ENCODE results near the gene ANKRD33B. TPM values are rescaled to one million over a fixed set of nuclear protein-coding genes. Genes with fewer than 3 reads are reported as not detected.

The ANKRD33B gene
- total RNA-seq, 1 donor from 2014 or later = 0.84 TPM

DNA sequence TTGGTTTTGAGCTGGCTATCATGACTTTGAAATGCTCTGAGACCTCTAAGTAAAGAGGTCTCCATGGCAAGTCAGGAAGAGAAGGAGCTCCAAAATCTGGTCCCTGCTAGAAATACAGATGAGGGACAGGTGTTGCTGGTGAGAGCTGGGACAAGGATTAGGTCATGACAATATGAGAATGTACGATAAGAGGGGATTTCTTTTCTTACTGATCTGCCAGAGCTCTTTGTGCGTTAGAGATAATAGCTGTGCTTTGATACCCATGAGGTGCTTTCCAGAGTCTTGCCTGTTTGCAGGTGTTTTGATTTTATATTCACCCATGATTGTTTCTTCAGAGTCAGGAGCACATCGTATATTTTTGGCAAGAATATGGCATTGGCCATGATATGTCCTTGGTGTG, 56.5 kb downstream of the ANKRD33B start:
- Mint-ChIP-seq H3K27me3 (ENCODE audit: low read depth) (peaks cover 3% of the 10 kb centered on the region), H3K36me3 (ENCODE audit: low read depth) (no peaks in the 10 kb centered on the region), H3K4me3 (no peak overlapping the region), H3K9me3 (peaks cover 9% of the 10 kb centered on the region), H3K4me1 (no peaks in the 10 kb centered on the region), H3K27ac (ENCODE audit: unreplicated experiment) (no peak overlapping the region)
- TF ChIP-seq, protein P1, sequence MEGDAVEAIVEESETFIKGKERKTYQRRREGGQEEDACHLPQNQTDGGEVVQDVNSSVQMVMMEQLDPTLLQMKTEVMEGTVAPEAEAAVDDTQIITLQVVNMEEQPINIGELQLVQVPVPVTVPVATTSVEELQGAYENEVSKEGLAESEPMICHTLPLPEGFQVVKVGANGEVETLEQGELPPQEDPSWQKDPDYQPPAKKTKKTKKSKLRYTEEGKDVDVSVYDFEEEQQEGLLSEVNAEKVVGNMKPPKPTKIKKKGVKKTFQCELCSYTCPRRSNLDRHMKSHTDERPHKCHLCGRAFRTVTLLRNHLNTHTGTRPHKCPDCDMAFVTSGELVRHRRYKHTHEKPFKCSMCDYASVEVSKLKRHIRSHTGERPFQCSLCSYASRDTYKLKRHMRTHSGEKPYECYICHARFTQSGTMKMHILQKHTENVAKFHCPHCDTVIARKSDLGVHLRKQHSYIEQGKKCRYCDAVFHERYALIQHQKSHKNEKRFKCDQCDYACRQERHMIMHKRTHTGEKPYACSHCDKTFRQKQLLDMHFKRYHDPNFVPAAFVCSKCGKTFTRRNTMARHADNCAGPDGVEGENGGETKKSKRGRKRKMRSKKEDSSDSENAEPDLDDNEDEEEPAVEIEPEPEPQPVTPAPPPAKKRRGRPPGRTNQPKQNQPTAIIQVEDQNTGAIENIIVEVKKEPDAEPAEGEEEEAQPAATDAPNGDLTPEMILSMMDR (conservative IDR thresholded peaks at IDR 0.05) = no peak
- DNase-seq (ENCODE audit: low read depth, low spot score) = no peak

DNA sequence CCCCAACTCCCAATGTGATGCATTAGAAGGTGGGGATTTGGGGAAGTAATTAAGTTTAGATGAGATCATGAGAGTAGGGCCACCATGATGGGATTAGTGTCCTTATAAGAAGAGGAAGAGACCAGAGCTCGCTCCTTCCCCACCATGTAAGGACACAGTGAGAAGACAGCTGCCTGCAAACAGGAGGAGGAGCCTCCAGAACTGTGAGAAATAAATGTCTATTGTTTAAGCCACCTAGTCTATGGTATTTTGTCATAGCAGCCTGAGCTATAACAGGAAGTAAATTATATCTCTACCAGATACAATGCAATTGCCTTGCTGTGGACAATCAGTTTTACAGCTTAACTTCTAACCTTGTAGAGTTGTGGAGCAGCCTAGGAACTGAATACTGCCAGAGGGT, 58.0 kb downstream of the ANKRD33B start:
- TF ChIP-seq, protein P1 (conservative IDR thresholded peaks at IDR 0.05) = no peak
- DNase-seq (ENCODE audit: low read depth, low spot score) = no peak
- H3K4me1 Mint-ChIP-seq = peaks cover under 1% of the 10 kb centered on the region
- peaks cover 9% of the 10 kb centered on the region for H3K9me3 Mint-ChIP-seq
- no peak overlapping the region for H3K4me3 Mint-ChIP-seq
- no peak overlapping the region for H3K27ac Mint-ChIP-seq (ENCODE audit: unreplicated experiment)
- H3K27me3 Mint-ChIP-seq (ENCODE audit: low read depth) = peaks cover 3% of the 10 kb centered on the region
- no peaks in the 10 kb centered on the region for H3K36me3 Mint-ChIP-seq (ENCODE audit: low read depth)

DNA sequence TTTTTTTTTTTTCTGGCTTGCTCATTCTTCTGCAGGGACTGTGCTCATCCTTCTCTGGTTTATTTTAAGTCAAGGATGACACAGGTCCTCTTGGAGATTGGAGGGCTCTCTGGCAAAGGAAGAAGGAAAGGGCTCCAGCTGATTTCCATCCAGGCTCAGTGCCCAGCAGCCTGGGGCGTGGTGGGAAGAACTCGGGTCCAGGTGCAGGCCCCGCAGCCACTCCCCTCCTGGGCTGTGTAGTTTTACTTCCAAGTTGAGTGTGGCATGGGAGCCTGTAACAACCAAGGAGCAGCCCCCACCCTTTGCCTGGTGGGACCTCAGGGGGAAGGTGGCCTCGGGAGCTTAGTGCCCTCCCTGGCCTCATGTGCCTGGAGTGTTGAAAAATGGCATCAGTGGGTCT, 58.9 kb downstream of the ANKRD33B start:
- TF ChIP-seq, protein P1 (conservative IDR thresholded peaks at IDR 0.05) = no peak
- no peak for DNase-seq (ENCODE audit: low read depth, low spot score)
- peaks cover 11% of the 10 kb centered on the region for H3K4me1 Mint-ChIP-seq
- H3K27ac Mint-ChIP-seq (ENCODE audit: unreplicated experiment) = no peak overlapping the region
- peaks cover 9% of the 10 kb centered on the region for H3K9me3 Mint-ChIP-seq
- H3K4me3 Mint-ChIP-seq = no peak overlapping the region
- no peaks in the 10 kb centered on the region for H3K36me3 Mint-ChIP-seq (ENCODE audit: low read depth)
- peaks cover 5% of the 10 kb centered on the region for H3K27me3 Mint-ChIP-seq (ENCODE audit: low read depth)

DNA sequence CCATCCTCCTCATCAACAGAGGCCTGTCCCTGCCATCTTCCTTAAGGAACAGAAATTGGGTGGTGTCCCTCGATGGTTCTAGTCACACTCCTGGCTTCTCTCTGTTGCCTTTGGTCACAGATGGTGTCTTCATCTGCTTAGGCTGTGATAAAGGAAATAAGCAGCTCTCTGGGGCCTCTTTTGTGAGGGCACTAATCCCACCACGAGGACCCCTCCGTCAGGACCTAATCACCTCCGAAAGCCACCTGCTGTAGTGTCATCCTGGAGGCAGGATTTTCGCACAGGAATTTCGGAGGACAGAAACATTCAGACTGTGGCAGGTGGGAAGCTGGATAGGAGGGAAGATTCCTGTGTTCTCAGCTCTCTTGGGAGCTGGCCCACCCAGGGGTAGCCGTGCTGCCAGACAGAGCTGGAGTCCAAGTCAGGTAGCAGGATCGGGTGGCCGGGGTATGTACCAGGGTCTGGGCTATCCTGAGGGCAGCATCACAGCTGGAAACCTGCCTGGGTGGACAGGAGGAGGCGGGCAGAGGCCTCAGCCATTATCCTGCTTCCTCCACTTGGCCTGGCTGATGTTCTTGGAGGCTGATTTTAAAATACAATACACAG, 59.5 kb downstream of the ANKRD33B start:
- TF ChIP-seq, protein P1 (conservative IDR thresholded peaks at IDR 0.05) = no peak
- peaks cover 13% of the 10 kb centered on the region for H3K4me1 Mint-ChIP-seq
- no peak overlapping the region for H3K27ac Mint-ChIP-seq (ENCODE audit: unreplicated experiment)
- peaks cover 7% of the 10 kb centered on the region for H3K27me3 Mint-ChIP-seq (ENCODE audit: low read depth)
- no peak for DNase-seq (ENCODE audit: low read depth, low spot score)
- H3K9me3 Mint-ChIP-seq = peaks cover 9% of the 10 kb centered on the region
- no peaks in the 10 kb centered on the region for H3K36me3 Mint-ChIP-seq (ENCODE audit: low read depth)
- no peak overlapping the region for H3K4me3 Mint-ChIP-seq

DNA sequence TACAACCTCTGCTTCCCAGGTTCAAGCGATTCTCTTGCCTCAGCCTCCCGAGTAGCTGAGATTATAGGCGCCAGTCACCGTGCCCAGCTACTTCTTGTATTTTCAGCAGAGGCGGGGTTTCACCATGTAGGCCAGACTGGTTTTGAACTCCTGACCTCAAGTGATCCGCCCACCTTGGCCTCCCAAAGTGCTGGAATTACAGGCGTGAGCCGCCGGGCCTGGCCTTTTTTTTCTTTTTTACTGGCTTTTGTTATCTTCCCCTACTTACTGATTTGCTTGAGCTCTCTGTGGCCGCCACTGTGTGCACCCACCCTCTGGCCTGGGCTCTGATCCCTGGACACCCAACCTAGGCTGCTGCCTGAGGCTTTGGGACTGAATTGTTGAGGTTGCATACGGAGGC, 60.3 kb downstream of the ANKRD33B start:
- TF ChIP-seq, protein P1 (conservative IDR thresholded peaks at IDR 0.05) = no peak
- H3K36me3 Mint-ChIP-seq (ENCODE audit: low read depth) = no peaks in the 10 kb centered on the region
- H3K4me3 Mint-ChIP-seq = no peak overlapping the region
- peaks cover 13% of the 10 kb centered on the region for H3K4me1 Mint-ChIP-seq
- H3K27ac Mint-ChIP-seq (ENCODE audit: unreplicated experiment) = no peak overlapping the region
- peaks cover 10% of the 10 kb centered on the region for H3K27me3 Mint-ChIP-seq (ENCODE audit: low read depth)
- DNase-seq (ENCODE audit: low read depth, low spot score) = no peak
- H3K9me3 Mint-ChIP-seq = peaks cover 9% of the 10 kb centered on the region

All from neural crest cell (in vitro differentiated cells).